ENCODE data around the gene RNF31.

The RNF31 gene

DNA sequence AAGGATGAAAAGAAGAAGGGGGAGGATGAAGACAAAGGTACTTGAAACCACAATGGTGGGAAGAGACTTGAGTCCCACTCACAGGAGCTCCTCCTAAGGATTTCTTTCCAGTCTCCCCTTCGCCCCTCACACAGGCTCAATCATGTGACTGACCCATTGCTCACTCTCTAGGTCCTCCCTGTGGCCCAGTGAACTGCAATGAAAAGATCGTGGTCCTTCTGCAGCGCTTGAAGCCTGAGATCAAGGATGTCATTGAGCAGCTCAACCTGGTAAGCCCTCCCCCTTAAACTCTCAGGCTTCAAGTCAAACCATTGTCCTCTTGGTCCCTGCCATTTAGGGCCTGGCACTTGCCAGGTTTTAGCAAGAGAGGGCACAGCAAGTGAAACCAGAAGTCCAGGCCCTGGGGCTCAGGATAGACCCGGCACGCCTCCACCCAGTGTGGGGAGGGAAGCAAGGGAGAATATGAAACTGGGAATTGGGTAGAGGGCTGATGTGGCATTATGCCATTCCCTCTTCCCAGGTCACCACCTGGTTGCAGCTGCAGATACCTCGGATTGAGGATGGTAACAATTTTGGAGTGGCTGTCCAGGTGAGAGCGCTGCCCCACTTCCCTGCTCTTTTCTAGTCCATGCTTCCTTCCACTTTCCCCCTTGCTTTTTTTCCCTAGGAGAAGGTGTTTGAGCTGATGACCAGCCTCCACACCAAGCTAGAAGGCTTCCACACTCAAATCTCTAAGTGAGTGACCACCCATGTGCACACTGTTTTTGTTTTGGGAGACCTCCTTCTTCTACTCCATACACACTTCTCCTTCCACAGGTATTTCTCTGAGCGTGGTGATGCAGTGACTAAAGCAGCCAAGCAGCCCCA is 9.5 kb upstream of the RNF31 start:
- no peak for DNase-seq (ENCODE audit: low read depth in 2 of 2)

DNA sequence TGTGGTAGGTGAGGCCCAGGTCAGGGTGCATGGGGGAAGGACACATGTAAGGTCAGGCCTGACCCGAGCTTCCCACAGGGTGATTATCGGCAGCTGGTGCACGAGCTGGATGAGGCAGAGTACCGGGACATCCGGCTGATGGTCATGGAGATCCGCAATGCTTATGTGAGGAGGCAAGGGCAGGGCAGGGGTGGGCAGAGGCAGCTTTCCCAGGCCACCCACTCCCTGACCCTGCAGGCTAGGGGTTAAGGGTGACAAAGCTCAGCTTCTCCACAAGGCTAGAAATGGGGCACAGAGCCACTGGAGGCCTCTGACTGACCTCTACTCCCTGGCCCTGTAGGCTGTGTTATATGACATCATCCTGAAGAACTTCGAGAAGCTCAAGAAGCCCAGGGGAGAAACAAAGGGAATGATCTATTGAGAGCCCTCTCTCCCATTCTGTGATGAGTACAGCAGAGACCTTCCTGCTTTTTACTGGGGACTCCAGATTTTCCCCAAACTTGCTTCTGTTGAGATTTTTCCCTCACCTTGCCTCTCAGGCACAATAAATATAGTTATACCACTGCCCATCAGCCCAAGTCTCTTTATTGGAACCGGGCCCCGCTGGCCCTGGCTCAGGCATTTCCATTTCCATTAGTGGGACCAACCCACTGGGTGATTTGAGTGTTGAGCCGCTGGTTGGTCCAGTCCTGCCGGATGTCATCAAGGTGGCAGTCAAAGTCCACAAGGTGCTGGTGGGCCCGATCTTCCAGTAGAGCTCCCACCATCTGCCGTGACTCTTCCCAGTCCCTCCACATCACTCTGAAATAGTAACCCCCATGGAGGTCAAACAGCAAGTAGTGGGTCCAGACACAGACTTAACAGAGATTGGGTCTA is 8.7 kb upstream of the RNF31 start:
- DNase-seq (ENCODE audit: low read depth in 2 of 2) = no peak

GRCh38 chr14:24139272-24139934 is 7.9 kb upstream of the RNF31 start:
- DNase-seq (ENCODE audit: low read depth in 2 of 2) = no peak

- DNase-seq (ENCODE audit: low read depth in 2 of 2) = peak; percentile 99 to 100
These were observed 6.0 kb upstream of the RNF31 start, which contains the start of gene EMC9 for GRCh38 chr14:24141097-24141880. Gene EMC9, minus strand, starts transcription at chr14:24141591. Its CDS starts 287 bp downstream, at chr14:24141304.

DNA sequence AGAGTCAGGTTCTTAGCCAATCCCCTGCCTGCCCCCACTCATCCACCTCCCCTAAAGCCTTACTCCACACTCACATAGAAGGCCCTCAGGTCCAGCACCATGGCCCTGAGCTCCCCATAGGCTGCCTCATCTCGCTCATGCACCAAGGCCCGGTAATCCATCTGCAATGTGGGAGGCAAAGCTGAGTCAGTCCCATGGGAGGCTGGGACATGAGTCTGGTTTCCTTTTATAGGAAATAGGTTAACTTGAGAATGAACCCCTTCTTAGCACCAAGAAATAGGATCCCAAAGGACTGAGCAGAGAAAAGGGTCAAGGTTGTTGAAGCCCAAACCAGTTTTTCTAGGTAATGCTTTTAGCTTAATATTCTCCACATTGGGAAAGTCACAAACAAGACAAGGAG is 3.8 kb upstream of the RNF31 start:
- no peak for DNase-seq (ENCODE audit: low read depth in 2 of 2)

DNA sequence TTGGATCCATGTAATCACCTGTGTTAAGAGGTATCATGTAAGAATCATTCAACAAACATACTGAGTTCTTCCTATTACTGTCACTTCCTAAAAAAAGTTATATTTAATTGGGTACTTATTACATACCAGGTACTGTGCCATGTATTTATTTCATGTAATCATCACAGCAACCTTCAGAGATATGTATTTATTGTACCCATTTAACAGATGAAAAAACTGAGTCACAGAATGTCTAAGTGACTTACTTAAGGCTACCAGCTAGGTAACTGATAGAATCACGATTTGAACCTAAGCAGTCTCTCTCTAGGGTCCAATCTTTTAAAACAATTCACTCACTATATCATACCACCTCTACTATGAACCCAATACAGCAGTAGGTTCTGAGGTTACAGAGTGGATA is 2.8 kb upstream of the RNF31 start:
- no peak for DNase-seq (ENCODE audit: low read depth in 2 of 2)

GRCh38 chr14:24145219-24145618 is 2.1 kb upstream of the RNF31 start:
- DNase-seq (ENCODE audit: low read depth in 2 of 2) = no peak

DNA sequence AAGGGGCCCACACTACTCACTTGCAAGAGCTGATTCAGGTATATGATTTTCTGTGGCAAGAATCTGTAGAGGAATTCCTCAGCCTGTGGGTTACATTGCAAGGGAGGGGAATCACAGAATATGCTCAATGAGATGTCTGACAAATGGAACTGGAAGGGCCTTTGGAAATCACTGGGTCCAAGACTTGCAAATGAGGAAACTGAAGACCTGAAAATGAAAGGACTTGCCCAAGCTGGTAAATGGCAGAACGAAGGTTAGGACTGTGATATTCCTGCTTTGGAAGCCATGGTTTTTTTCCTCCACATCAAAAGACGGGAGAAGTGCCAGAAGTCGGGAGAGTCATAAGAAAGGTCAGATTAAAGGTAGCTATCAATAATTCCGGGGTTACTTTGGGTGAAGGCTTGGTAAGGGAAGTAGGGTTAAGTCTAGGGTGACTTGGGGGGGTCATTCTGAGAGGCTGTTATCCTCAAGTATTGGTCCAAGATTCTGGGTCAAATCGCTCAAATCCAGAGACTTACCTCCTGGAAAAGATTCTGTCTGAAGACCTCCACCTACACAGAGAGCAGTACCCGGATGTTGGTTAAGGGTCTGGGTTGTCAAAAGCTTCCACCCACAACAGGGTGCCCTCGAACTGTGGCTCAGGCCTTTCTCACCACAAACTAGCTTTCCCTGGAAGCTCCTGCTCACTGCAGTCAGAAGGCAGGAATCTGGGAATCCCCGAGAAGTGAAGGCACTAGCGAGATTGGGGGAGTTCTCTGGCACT is 1.4 kb upstream of the RNF31 start:
- DNase-seq (ENCODE audit: low read depth in 2 of 2) = no peak

GRCh38 chr14:24146453-24146977 is 783 bp upstream of the RNF31 start, which contains the start of gene PSME2:
Gene PSME2, minus strand, starts transcription at chr14:24146610. Its CDS starts 29 bp downstream, at chr14:24146581.
- DNase-seq (ENCODE audit: low read depth in 2 of 2) = peak; percentile 78 to 93

GRCh38 chr14:24147761-24148428 is 597 bp downstream of the RNF31 start:
- DNase-seq (ENCODE audit: low read depth in 2 of 2) = no peak

DNA sequence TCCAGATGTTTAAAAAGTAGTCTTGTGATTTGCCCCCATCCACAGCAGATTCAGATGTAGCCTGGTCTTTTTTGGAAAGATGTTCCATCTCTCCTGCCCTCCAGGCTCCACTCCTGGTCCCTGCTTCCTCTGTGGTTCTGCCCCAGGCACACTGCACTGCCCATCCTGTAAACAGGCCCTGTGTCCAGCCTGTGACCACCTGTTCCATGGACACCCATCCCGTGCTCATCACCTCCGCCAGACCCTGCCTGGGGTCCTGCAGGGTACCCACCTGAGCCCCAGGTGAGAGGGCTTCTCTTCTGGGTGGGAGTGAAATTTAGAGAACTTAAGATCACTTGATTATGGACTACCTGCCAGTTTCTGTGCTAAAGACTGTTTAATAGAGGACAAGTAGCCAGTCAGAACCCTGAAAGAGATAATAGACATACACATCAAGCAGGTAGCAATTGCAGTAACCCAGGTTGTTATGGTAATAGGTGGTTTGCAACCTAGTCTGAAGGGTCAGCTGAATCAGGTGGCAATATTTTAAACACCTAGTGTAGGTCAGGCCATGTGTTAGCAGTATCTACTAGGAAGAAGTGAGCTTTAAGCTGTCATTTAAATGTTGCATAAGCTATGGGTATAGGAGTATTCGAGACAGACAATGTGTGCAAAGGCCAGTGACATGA is 2.1 kb downstream of the RNF31 start:
- DNase-seq (ENCODE audit: low read depth in 2 of 2) = no peak

DNA sequence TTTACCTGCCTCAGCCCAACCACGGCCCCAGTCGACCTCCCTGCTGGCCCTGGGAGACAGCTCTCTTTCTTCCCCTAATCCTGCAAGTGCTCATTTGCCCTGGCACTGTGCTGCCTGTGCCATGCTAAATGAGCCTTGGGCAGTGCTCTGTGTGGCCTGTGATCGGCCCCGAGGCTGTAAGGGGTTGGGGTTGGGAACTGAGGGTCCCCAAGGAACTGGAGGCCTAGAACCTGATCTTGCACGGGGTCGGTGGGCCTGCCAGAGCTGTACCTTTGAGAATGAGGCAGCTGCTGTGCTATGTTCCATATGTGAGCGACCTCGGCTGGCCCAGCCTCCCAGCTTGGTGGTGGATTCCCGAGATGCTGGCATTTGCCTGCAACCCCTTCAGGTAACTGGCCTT is 2.8 kb downstream of the RNF31 start:
- no peak for DNase-seq (ENCODE audit: low read depth in 2 of 2)

DNA sequence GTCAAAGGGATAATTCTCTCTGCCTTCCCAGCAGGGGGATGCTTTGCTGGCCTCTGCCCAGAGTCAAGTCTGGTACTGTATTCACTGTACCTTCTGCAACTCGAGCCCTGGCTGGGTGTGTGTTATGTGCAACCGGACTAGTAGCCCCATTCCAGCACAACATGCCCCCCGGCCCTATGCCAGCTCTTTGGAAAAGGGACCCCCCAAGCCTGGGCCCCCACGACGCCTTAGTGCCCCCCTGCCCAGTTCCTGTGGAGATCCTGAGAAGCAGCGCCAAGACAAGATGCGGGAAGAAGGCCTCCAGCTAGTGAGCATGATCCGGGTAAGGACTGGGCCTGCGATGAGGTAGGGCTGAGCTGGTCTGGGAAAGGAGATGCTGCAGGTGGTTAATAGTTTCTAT is 3.3 kb downstream of the RNF31 start:
- DNase-seq (ENCODE audit: low read depth in 2 of 2) = no peak

DNA sequence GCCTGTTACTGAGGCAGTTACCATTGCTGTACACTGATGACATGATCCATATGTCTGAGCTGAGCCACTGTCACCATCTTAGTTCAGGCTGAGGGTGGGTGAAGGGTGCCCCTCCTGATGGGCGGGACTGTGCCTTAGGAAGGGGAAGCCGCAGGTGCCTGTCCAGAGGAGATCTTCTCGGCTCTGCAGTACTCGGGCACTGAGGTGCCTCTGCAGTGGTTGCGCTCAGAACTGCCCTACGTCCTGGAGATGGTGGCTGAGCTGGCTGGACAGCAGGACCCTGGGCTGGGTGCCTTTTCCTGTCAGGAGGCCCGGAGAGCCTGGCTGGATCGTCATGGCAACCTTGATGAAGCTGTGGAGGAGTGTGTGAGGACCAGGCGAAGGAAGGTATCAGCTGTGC is 3.7 kb downstream of the RNF31 start:
- no peak for DNase-seq (ENCODE audit: low read depth in 2 of 2)

DNA sequence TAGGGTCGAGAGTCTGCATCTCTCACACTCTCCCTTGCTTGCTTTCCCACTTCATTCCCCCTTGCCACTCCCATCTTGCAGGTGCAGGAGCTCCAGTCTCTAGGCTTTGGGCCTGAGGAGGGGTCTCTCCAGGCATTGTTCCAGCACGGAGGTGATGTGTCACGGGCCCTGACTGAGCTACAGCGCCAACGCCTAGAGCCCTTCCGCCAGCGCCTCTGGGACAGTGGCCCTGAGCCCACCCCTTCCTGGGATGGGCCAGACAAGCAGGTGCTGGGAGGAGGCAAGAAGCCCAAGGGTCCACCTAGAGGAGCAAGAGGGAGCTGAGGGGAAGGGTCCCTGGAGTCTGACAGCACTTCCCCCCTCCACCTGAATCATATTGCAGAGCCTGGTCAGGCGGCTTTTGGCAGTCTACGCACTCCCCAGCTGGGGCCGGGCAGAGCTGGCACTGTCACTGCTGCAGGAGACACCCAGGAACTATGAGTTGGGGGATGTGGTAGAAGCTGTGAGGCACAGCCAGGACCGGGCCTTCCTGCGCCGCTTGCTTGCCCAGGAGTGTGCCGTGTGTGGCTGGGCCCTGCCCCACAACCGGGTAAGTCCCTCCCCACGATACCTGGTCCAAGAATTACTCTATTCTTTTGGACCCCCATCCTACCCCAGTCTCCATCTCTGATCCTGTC is 4.2 kb downstream of the RNF31 start:
- no peak for DNase-seq (ENCODE audit: low read depth in 2 of 2)

DNA sequence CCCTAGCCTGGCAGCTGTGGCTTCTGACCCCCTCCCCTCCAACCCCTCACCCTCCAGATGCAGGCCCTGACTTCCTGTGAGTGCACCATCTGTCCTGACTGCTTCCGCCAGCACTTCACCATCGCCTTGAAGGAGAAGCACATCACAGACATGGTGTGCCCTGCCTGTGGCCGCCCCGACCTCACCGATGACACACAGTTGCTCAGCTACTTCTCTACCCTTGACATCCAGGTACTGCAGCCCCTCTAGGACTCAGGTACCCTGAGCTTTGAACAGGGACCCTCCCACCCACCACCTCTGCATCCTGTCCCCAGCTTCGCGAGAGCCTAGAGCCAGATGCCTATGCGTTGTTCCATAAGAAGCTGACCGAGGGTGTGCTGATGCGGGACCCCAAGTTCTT is 7.8 kb downstream of the RNF31 start:
- DNase-seq (ENCODE audit: low read depth in 2 of 2) = no peak

DNA sequence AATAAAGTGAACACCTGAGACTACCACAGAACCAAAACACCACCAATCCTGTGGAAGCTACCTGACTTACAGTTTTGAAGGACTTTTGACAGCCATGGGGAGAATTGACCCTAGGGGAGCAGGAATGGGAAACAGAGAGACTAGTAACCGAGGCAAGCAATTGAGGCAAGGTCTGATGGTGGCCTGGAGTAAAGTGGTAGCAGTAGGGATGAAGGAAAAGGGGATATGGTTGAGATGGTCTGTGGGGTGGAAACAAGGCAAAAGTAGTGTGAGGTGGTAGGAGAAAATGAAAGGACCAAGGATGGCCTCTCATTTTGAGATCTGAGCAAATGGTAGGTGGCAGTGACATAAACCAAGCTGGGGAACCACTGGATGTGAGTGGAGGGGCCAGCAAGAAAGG is 9.5 kb downstream of the RNF31 start:
- DNase-seq (ENCODE audit: low read depth in 2 of 2) = no peak

DNA sequence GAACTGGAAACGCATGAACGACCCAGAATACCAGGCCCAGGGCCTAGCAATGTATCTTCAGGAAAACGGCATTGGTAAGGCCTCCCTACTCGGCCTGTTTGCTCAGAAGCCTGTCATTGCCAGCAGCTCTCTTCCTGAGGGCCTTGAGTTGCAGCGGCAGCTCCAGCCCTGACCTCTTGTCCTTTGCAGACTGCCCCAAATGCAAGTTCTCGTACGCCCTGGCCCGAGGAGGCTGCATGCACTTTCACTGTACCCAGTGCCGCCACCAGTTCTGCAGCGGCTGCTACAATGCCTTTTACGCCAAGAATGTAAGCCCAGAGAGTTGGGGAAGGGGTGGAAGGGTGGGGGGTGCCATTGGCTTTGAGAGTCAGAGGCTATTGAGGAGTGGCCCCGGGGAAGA is 10.0 kb downstream of the RNF31 start:
- no peak for DNase-seq (ENCODE audit: low read depth in 2 of 2)
